HepG2 (cell line): Measurements from ENCODE around the gene LIPC. TPM values are rescaled to one million over a fixed set of nuclear protein-coding genes. Genes with fewer than 3 reads are reported as not detected.
A peak's percentile ranks its signal among the peaks of the same experiment; 100 is the strongest.

Experiments used
- ATAC-seq: fragments of 200-7000 bp; cut with Tn5 transposase; 3 replicates; pipeline ENCODE4 v1.9.1; 2020; ENCODE audit warnings: mild to moderate bottlenecking, moderate library complexity
- BruUV-seq: library from RNA; stranded (reverse); fragments of 400-500 nt; replicated peaks from 2 replicates; lab custom pipeline; 2021; lab: Mats Ljungman, UMichigan
- CTCF ChIA-PET: fragments of 300-600 bp; formaldehyde crosslinking; extraction: SDS; loops from one replicate; lab custom pipeline; 2021; ENCODE audit warnings: low total read pairs, inconsistent platforms, low intra/inter-chr PET ratio; lab: Yijun Ruan, JAX
- POLR2A ChIA-PET: fragments of 350-600 bp; sonication (Branson Sonifier 250); formaldehyde crosslinking; loops from one replicate; lab custom pipeline; 2020; ENCODE audit warnings: antibody characterized with exemption, inconsistent platforms; lab: Yijun Ruan, JAX
- DNase-seq: peaks from one replicate; pipeline ENCODE4 v3.0.0-alpha.2; 2015; ENCODE audit warnings: low spot score
- FAIRE-seq: peaks from 3 replicates; lab custom pipeline; 2011; peaks lifted over from hg19 to GRCh38; lab: Jason Lieb, UNC
- H2AFZ ChIP-seq: one replicate; pipeline ENCODE4 v1.6.1; 2011; ENCODE audit warnings: low read length, inconsistent platforms
- H3K27ac ChIP-seq: fragments of 300-600 bp; 3 replicates; pipeline ENCODE4 v1.8.0; 2011; ENCODE audit warnings: mixed run types, mild to moderate bottlenecking, mixed read lengths, low read length, inconsistent platforms; ENCODE audit not compliant: insufficient read depth; ENCODE audit errors: extremely low read length
- H3K27me3 ChIP-seq, 2 experiments: fragments of 200-600 bp in 1 of 2; 2 replicates in 1 of 2; 3 replicates in 1 of 2; pipeline versions ENCODE4 v1.6.0 to v1.8.0; 2011; ENCODE audit warnings: low read length in 2 of 2, mild to moderate bottlenecking in 2 of 2, moderate library complexity in 2 of 2, inconsistent platforms in 1 of 2; ENCODE audit not compliant: insufficient read depth in 2 of 2, control insufficient read depth in 1 of 2
- H3K36me3 ChIP-seq, 2 experiments: fragments of 200-600 bp in 1 of 2; replicated peaks in 1 of 2; 2 replicates in 1 of 2; 3 replicates in 1 of 2; pipeline versions ENCODE4 v1.5.1 to v1.8.0; 2011; ENCODE audit warnings: low read length in 2 of 2, inconsistent platforms in 1 of 2; ENCODE audit not compliant: insufficient read depth in 2 of 2, control insufficient read depth in 1 of 2
- H3K4me1 ChIP-seq: 2 replicates; pipeline ENCODE4 v1.5.1; 2012; ENCODE audit warnings: low read length, inconsistent platforms; ENCODE audit not compliant: insufficient read depth
- H3K4me2 ChIP-seq: 2 replicates; pipeline ENCODE4 v1.6.0; 2011; ENCODE audit warnings: low read depth, low read length, inconsistent platforms
- H3K4me3 ChIP-seq, 3 experiments: fragments of 200-600 bp in 1 of 3; sonication (generic), shearing (Covaris generic) in 1 of 3; replicated peaks in 1 of 3; 2 replicates each; pipeline ENCODE4 v1.5.1; 2011 to 2016; ENCODE audit warnings: low read length in 3 of 3, inconsistent platforms in 2 of 3, low read depth in 2 of 3, mild to moderate bottlenecking in 2 of 3, control low read depth in 1 of 3, mixed read lengths in 1 of 3; ENCODE audit not compliant: insufficient read depth in 1 of 3
- H3K79me2 ChIP-seq: one replicate; pipeline ENCODE4 v1.6.1; 2011; ENCODE audit warnings: low read length, inconsistent platforms; ENCODE audit not compliant: insufficient read depth
- H3K9ac ChIP-seq: 2 replicates; pipeline ENCODE4 v1.6.0; 2011; ENCODE audit warnings: mild to moderate bottlenecking, low read depth, low read length, inconsistent platforms; ENCODE audit not compliant: insufficient read depth
- H3K9me3 ChIP-seq: 2 replicates; pipeline ENCODE4 v1.5.1; 2012; ENCODE audit warnings: mild to moderate bottlenecking, low read length
- H4K20me1 ChIP-seq: 2 replicates; pipeline ENCODE4 v1.6.0; 2011; ENCODE audit warnings: inconsistent platforms, mild to moderate bottlenecking, low read length, moderate library complexity; ENCODE audit not compliant: insufficient read depth
- ASH2L ChIP-seq: fragments of 300-600, 200-600 bp; sonication (generic); IDR thresholded peaks from 2 replicates; pipeline ENCODE4 v1.7.0; 2017; ENCODE audit warnings: low read depth, mild to moderate bottlenecking, moderate library complexity, mixed read lengths, low read length; ENCODE audit not compliant: insufficient read length
- CEBPB ChIP-seq: IDR thresholded peaks from 2 replicates; pipeline ENCODE4 v1.6.1; 2011; ENCODE audit warnings: low read depth, low read length, improper control_type of control experiment, borderline replicate concordance
- CTCF ChIP-seq: sonication (generic); formaldehyde crosslinking; IDR thresholded peaks from 2 replicates; pipeline ENCODE4 v1.5.0; 2020; ENCODE audit warnings: mild to moderate bottlenecking, missing genetic modification reagents, moderate library complexity
- GATAD2A ChIP-seq: IDR thresholded peaks from 2 replicates; pipeline ENCODE4 v1.6.1; 2016
- HNF4A ChIP-seq: sonication (generic); formaldehyde crosslinking; IDR thresholded peaks from 2 replicates; pipeline ENCODE4 v1.4.0; 2020; ENCODE audit warnings: missing genetic modification reagents
- KDM5A ChIP-seq: fragments of 200-600 bp; sonication (generic); IDR thresholded peaks from 2 replicates; pipeline ENCODE4 v1.7.0; 2018; ENCODE audit warnings: antibody characterized with exemption, mild to moderate bottlenecking, low read length, borderline replicate concordance
- MED13 ChIP-seq: sonication (generic); formaldehyde crosslinking; IDR thresholded peaks from 2 replicates; pipeline ENCODE4 v1.5.0; 2020; ENCODE audit warnings: missing genetic modification reagents
- MTA1 ChIP-seq: sonication (generic); formaldehyde crosslinking; IDR thresholded peaks from 2 replicates; pipeline ENCODE4 v1.4.0; 2020; ENCODE audit warnings: missing genetic modification reagents, mild to moderate bottlenecking, borderline replicate concordance
- NFRKB ChIP-seq: fragments of 450-650 bp; IDR thresholded peaks from 2 replicates; pipeline ENCODE4 v1.6.1; 2017
- NR2C2 ChIP-seq: sonication (generic); formaldehyde crosslinking; IDR thresholded peaks from 2 replicates; pipeline ENCODE4 v1.4.0; 2020; ENCODE audit warnings: missing genetic modification reagents, mild to moderate bottlenecking, moderate library complexity, borderline replicate concordance
- NR2F1 ChIP-seq, 2 experiments: fragments of 450-650 bp in 1 of 2; formaldehyde crosslinking in 1 of 2; IDR thresholded peaks; 2 replicates each; pipeline versions ENCODE4 v1.5.0 to v1.6.1; 2016 to 2020; ENCODE audit warnings: mild to moderate bottlenecking in 1 of 2, missing compliant biosample characterization in 1 of 2, missing genetic modification reagents in 1 of 2, moderate library complexity in 1 of 2
- PAXIP1 ChIP-seq: sonication (generic); formaldehyde crosslinking; conservative IDR thresholded peaks from 2 replicates; pipeline ENCODE4 v1.4.0; 2020; ENCODE audit warnings: mild to moderate bottlenecking, missing genetic modification reagents, moderate library complexity
- REXO4 ChIP-seq: sonication (generic); formaldehyde crosslinking; IDR thresholded peaks from 2 replicates; pipeline ENCODE4 v1.8.0; 2022; ENCODE audit warnings: missing genetic modification reagents, mild to moderate bottlenecking, borderline replicate concordance
- SMARCE1 ChIP-seq: fragments of 450-650 bp; IDR thresholded peaks from 2 replicates; pipeline ENCODE4 v1.6.1; 2017; ENCODE audit warnings: borderline replicate concordance
- SOX13 ChIP-seq, 3 experiments: fragments of 450-650 bp in 1 of 3; sonication (generic) in 1 of 3; formaldehyde crosslinking in 1 of 3; IDR thresholded peaks in 2 of 3; conservative IDR thresholded peaks in 1 of 3; 2 replicates each; pipeline versions ENCODE4 v1.5.0 to v1.6.1; 2016 to 2020; ENCODE audit warnings: antibody characterized with exemption in 1 of 3, mild to moderate bottlenecking in 1 of 3, missing compliant biosample characterization in 1 of 3, missing genetic modification reagents in 1 of 3, moderate library complexity in 1 of 3
- TCF7L2 ChIP-seq: IDR thresholded peaks from 2 replicates; pipeline ENCODE4 v1.6.1; 2011; ENCODE audit warnings: mild to moderate bottlenecking, low read depth, low read length, moderate library complexity
- ZNF232 ChIP-seq: sonication (generic); formaldehyde crosslinking; IDR thresholded peaks from 2 replicates; pipeline ENCODE4 v1.4.0; 2020; ENCODE audit warnings: missing genetic modification reagents, borderline replicate concordance
- ZNF431 ChIP-seq: sonication (generic); formaldehyde crosslinking; IDR thresholded peaks from 2 replicates; pipeline ENCODE4 v1.9.0; 2022; ENCODE audit warnings: missing genetic modification reagents, low read depth, mild to moderate bottlenecking, borderline replicate concordance
- ZNF552 ChIP-seq: sonication (generic); formaldehyde crosslinking; IDR thresholded peaks from 2 replicates; pipeline ENCODE4 v1.9.0; 2022; ENCODE audit warnings: missing genetic modification reagents, mild to moderate bottlenecking, borderline replicate concordance
- ZNF629 ChIP-seq: sonication (generic); formaldehyde crosslinking; conservative IDR thresholded peaks from 2 replicates; pipeline ENCODE4 v1.5.0; 2020; ENCODE audit warnings: missing genetic modification reagents
- WGBS: methylation state at CpG from one replicate; pipeline ENCODE4 v1.1.6; 2017; ENCODE audit warnings: low lambda C conversion rate; 5-methylcytosine and 5-hydroxymethylcytosine counted together
- in situ Hi-C: cut with HindIII; loops from 2 replicates; pipeline ENCODE4 v1.10.0; 2017; ENCODE audit warnings: low pct_unique_long_range_greater_than_20kb; ENCODE audit not compliant: extremely low pct_ligation_motif_present
- intact Hi-C: fragments of 100-400 bp; cut with micrococcal nuclease; formaldehyde crosslinking; loops from one replicate; pipeline ENCODE4 v1.10.0; 2022; ENCODE audit not compliant: unreplicated experiment
- polyA plus RNA-seq, 8 experiments: library from polyadenylated mRNA; depleted of rRNA in 3 of 8; stranded (reverse) in 7 of 8; unstranded in 1 of 8; fragments of >200 nt; fragmentation: Illumina TruSeq in 4 of 8; extraction: Trizol in 4 of 8; gene quantifications; 2 replicates each; pipeline versions ENCODE4 v1.2.1 to v1.2.3, GENCODE V29; 2011 to 2016; ENCODE audit warnings: low read depth in 4 of 8, missing spikeins in 1 of 8, mixed read lengths in 1 of 8; ENCODE audit not compliant: insufficient read depth in 1 of 8
- total RNA-seq, 5 experiments: library from RNA; depleted of rRNA; stranded (reverse); fragments of >200 nt; fragmentation: Illumina TruSeq; extraction: Trizol; gene quantifications; 2 replicates each; pipeline ENCODE4 v1.2.3, GENCODE V29; 2016; ENCODE audit warnings: low read depth in 1 of 5

The LIPC gene
- total and polyA plus RNA-seq, 2 of the 13 experiments (the other 11 are each of a cell fraction or from before 2014, with no cell fraction given), result 26.0 to 38.0 TPM

GRCh38 chr15:58478579-58478978, 46.8 kb downstream of the LIPC start:
- no peaks in the 10 kb centered on the region for H4K20me1 ChIP-seq
- H3K4me2 ChIP-seq, result no peak overlapping the region
- ChIA-PET CTCF (no interaction called here), POLR2A (interaction anchor here (1.4 to 3.9 kb wide), 3 partner anchors 10 to 45 kb away, joined by 3 to 93 read pairs (median 13); no protein-coding TSS in a partner anchor)
- BruUV-seq, result no TSS peak
- no peaks in the 10 kb centered on the region for H3K9me3 ChIP-seq
- H3K9ac ChIP-seq, result no peak overlapping the region
- 70% methylated on average over 3 of the region's 3 CpGs for WGBS
- peaks cover 63% of the 10 kb centered on the region for H3K4me1 ChIP-seq
- no peak overlapping the region for H2AFZ ChIP-seq
- in situ Hi-C loops (loop anchor here (5.0 to 10.0 kb wide), 2 partner anchors 36 to 46 kb away; no protein-coding TSS in a partner anchor), intact Hi-C loops (loop anchor here (5.0 kb wide), 2 partner anchors 36 to 206 kb away; no protein-coding TSS in a partner anchor)
- DNase-seq (no peak), ATAC-seq (no peak), FAIRE-seq (no peak)
- H3K27me3 ChIP-seq, result no peaks in the 10 kb centered on the region
- H3K36me3 ChIP-seq, result no peaks in the 10 kb centered on the region
- H3K4me3 ChIP-seq, result no peak overlapping the region
- H3K79me2 ChIP-seq, result no peaks in the 10 kb centered on the region
- no peak overlapping the region for H3K27ac ChIP-seq
- TF ChIP-seq CEBPB (peak; percentile 8; the same call in 1 of the 2 replicates), ZNF431 (no peak), MED13 (CRISPR knock-in tag) (no peak), ZNF629 (CRISPR knock-in tag) (0 out of 2 replicates have a peak, but pooled peaks have one; percentile 31), SOX13 (IDR thresholded peaks at IDR 0.05) (no peak), SOX13 (CRISPR knock-in tag; conservative IDR thresholded peaks at IDR 0.05 in 1 of 2, IDR thresholded peaks at IDR 0.05 in 1 of 2) (peak in 1 of 2 experiments; percentile 34; a peak in 1 of 4 replicates), CTCF (no peak), NR2F1 (CRISPR knock-in tag; IDR thresholded peaks at IDR 0.05) (no peak), TCF7L2 (no peak), NR2C2 (CRISPR knock-in tag) (peak; percentile 40; the same call in 1 of the 2 replicates), MTA1 (CRISPR knock-in tag) (no peak), GATAD2A (peak; percentile 28; the same call in 1 of the 2 replicates), ZNF552 (CRISPR knock-in tag) (no peak), PAXIP1 (CRISPR knock-in tag) (peak; percentile 38), HNF4A (CRISPR knock-in tag) (peak; percentile 75), SMARCE1 (no peak), NFRKB (no peak), REXO4 (CRISPR knock-in tag) (no peak), ASH2L (no peak), ZNF232 (CRISPR knock-in tag) (no peak), KDM5A (no peak)
